HepG2 (cell line): ENCODE data around the gene ITPR1. TPM values are rescaled to one million over a fixed set of nuclear protein-coding genes. Genes with fewer than 3 reads are reported as not detected.

Experiments
- ASH2L ChIP-seq: fragments of 300-600, 200-600 bp; sonication (generic); IDR thresholded peaks from 2 replicates; pipeline ENCODE4 v1.7.0; 2017; ENCODE audit warnings: low read depth, mild to moderate bottlenecking, moderate library complexity, mixed read lengths, low read length; ENCODE audit not compliant: insufficient read length
- CREB1 ChIP-seq, 2 experiments: fragments of 450-650 bp in 1 of 2; IDR thresholded peaks; 2 replicates each; pipeline ENCODE4 v1.6.1; 2016 to 2017; ENCODE audit warnings: control low read depth in 1 of 2, mild to moderate bottlenecking in 1 of 2, missing compliant biosample characterization in 1 of 2, missing genetic modification characterization in 1 of 2
- DMAP1 ChIP-seq: IDR thresholded peaks from 2 replicates; pipeline ENCODE4 v1.6.1; 2016
- DR1 ChIP-seq: sonication (generic); formaldehyde crosslinking; IDR thresholded peaks from 2 replicates; pipeline ENCODE4 v1.8.0; 2021; ENCODE audit warnings: mild to moderate bottlenecking, missing genetic modification reagents, inconsistent platforms
- ELF3 ChIP-seq: IDR thresholded peaks from 2 replicates; pipeline ENCODE4 v1.6.1; 2016; ENCODE audit warnings: missing genetic modification reagents, missing compliant biosample characterization
- ELF4 ChIP-seq: sonication (generic); formaldehyde crosslinking; IDR thresholded peaks from 2 replicates; pipeline ENCODE4 v1.5.0; 2020; ENCODE audit warnings: missing genetic modification reagents, mild to moderate bottlenecking, moderate library complexity, borderline replicate concordance
- HDAC6 ChIP-seq: fragments of 200-600 bp; sonication (generic); IDR thresholded peaks from 2 replicates; pipeline ENCODE4 v1.7.0; 2017; ENCODE audit warnings: mild to moderate bottlenecking, antibody characterized with exemption, low read length, low read depth
- HNF4G ChIP-seq, 2 experiments: sonication (generic) in 1 of 2; formaldehyde crosslinking in 1 of 2; IDR thresholded peaks; 2 replicates each; pipeline versions ENCODE4 v1.4.0 to v1.6.1; 2011 to 2020; ENCODE audit warnings: borderline replicate concordance in 2 of 2, low read depth in 2 of 2, mild to moderate bottlenecking in 2 of 2, low read length in 1 of 2, missing genetic modification reagents in 1 of 2, moderate library complexity in 1 of 2
- IRF2 ChIP-seq: IDR thresholded peaks from 2 replicates; pipeline ENCODE4 v1.6.1; 2018; ENCODE audit warnings: missing genetic modification reagents, missing compliant biosample characterization
- IRX3 ChIP-seq: sonication (generic); formaldehyde crosslinking; IDR thresholded peaks from 2 replicates; pipeline ENCODE4 v1.8.1; 2023; ENCODE audit warnings: mild to moderate bottlenecking, low read depth, missing genetic modification reagents, borderline replicate concordance
- KLF11 ChIP-seq: IDR thresholded peaks from 2 replicates; pipeline ENCODE4 v1.6.1; 2016; ENCODE audit warnings: missing compliant biosample characterization
- NCOA1 ChIP-seq: sonication (generic); formaldehyde crosslinking; IDR thresholded peaks from 2 replicates; pipeline ENCODE4 v1.9.0; 2021; ENCODE audit warnings: missing genetic modification reagents
- NFIC ChIP-seq: IDR thresholded peaks from 2 replicates; pipeline ENCODE4 v1.6.1; 2012; ENCODE audit warnings: mild to moderate bottlenecking, low read length, inconsistent platforms
- NFKB2 ChIP-seq: sonication (generic); formaldehyde crosslinking; IDR thresholded peaks from 2 replicates; pipeline ENCODE4 v1.4.0; 2020; ENCODE audit warnings: missing genetic modification reagents, borderline replicate concordance
- NR2F1 ChIP-seq, 2 experiments: fragments of 450-650 bp in 1 of 2; formaldehyde crosslinking in 1 of 2; IDR thresholded peaks; 2 replicates each; pipeline versions ENCODE4 v1.5.0 to v1.6.1; 2016 to 2020; ENCODE audit warnings: mild to moderate bottlenecking in 1 of 2, missing compliant biosample characterization in 1 of 2, missing genetic modification reagents in 1 of 2, moderate library complexity in 1 of 2
- PAF1 ChIP-seq: IDR thresholded peaks from 2 replicates; pipeline ENCODE4 v1.6.1; 2016; ENCODE audit warnings: missing genetic modification reagents, missing compliant biosample characterization
- RNF2 ChIP-seq: fragments of 450-650 bp; conservative IDR thresholded peaks from 2 replicates; pipeline ENCODE4 v1.6.1; 2016; ENCODE audit warnings: low read depth
- SAFB2 ChIP-seq: sonication (generic); formaldehyde crosslinking; IDR thresholded peaks from 2 replicates; pipeline ENCODE4 v1.5.1; 2020; ENCODE audit warnings: missing genetic modification reagents, low read depth, mild to moderate bottlenecking, borderline replicate concordance
- SAP130 ChIP-seq: IDR thresholded peaks from 2 replicates; pipeline ENCODE4 v1.6.1; 2016; ENCODE audit warnings: low read depth
- THAP11 ChIP-seq: IDR thresholded peaks from 2 replicates; pipeline ENCODE4 v1.6.1; 2016; ENCODE audit warnings: missing biosample characterization, missing genetic modification reagents
- ZNF670 ChIP-seq: sonication (generic); formaldehyde crosslinking; IDR thresholded peaks from 2 replicates; pipeline ENCODE4 v1.8.0; 2022; ENCODE audit warnings: mild to moderate bottlenecking, missing genetic modification reagents, borderline replicate concordance
- ZNF746 ChIP-seq: sonication (generic); formaldehyde crosslinking; IDR thresholded peaks from 2 replicates; pipeline ENCODE4 v1.8.0; 2022; ENCODE audit warnings: mild to moderate bottlenecking, missing genetic modification reagents
- polyA plus RNA-seq, 8 experiments: library from polyadenylated mRNA; depleted of rRNA in 3 of 8; stranded (reverse) in 7 of 8; unstranded in 1 of 8; fragments of >200 nt; fragmentation: Illumina TruSeq in 4 of 8; extraction: Trizol in 4 of 8; gene quantifications; 2 replicates each; pipeline versions ENCODE4 v1.2.1 to v1.2.3, GENCODE V29; 2011 to 2016; ENCODE audit warnings: low read depth in 4 of 8, missing spikeins in 1 of 8, mixed read lengths in 1 of 8; ENCODE audit not compliant: insufficient read depth in 1 of 8
- total RNA-seq, 5 experiments: library from RNA; depleted of rRNA; stranded (reverse); fragments of >200 nt; fragmentation: Illumina TruSeq; extraction: Trizol; gene quantifications; 2 replicates each; pipeline ENCODE4 v1.2.3, GENCODE V29; 2016; ENCODE audit warnings: low read depth in 1 of 5
- TF ChIP-seq, protein P1 (sequence below): sonication (generic); formaldehyde crosslinking; IDR thresholded peaks from 2 replicates; pipeline ENCODE4 v1.5.0; 2020; ENCODE audit warnings: mild to moderate bottlenecking, low read depth, missing genetic modification reagents, borderline replicate concordance
- TF ChIP-seq, protein P2 (sequence below): IDR thresholded peaks from 2 replicates; pipeline ENCODE4 v1.6.1; 2012; ENCODE audit warnings: low read depth, low read length, improper control_type of control experiment
- TF ChIP-seq, protein P3 (sequence below): sonication (generic); formaldehyde crosslinking; conservative IDR thresholded peaks from 2 replicates; pipeline ENCODE4 v1.4.0; 2020; ENCODE audit warnings: mild to moderate bottlenecking, missing genetic modification reagents, moderate library complexity

Gene ITPR1
- total and polyA plus RNA-seq, 2 of the 13 experiments (the other 11 are each of a cell fraction or from before 2014, with no cell fraction given), result 10.0 to 11.4 TPM

DNA sequence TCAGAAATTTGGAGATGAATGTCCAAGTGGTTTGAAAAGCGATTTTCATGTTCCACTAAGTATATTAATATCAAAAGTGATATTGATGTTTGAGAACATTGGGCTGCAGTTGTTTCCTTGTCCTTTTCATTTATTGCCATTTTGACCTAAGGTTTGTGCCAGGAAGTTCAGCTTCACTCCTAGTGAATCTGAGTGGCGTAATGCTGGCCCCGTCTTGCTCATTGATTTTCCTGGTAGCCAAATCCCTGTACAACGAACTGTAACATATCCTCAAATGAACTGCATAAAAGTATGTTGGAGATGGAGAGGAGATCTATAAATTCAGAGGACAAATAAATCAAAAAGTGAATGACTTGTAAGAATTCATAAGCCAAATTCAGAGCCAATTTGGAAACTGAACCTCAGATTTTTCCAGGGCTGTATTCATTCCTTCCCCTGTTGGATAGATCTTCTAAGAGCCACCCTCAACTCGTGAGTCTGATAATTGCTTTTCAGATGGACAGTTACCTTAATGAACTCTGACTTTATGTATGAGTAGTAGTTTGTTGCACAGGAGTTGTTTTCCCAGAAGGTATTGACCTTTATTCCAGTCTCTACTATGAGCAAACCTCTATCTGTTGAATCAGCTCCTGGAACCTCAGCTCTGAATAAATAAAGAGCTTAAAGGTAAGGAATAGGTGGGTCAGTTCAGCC lies 72.8 kb downstream of the ITPR1 start (continued):
- TF ChIP-seq, protein P1, sequence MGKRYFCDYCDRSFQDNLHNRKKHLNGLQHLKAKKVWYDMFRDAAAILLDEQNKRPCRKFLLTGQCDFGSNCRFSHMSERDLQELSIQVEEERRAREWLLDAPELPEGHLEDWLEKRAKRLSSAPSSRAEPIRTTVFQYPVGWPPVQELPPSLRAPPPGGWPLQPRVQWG, result no peak
- TF ChIP-seq NCOA1 (CRISPR knock-in tag) (no peak), IRF2 (no peak), HNF4G (IDR thresholded peaks at IDR 0.05; ENCODE audit: borderline replicate concordance, low read depth, low read length) (peak; percentile 40; the same call in 1 of the 2 replicates), HNF4G (CRISPR knock-in tag; IDR thresholded peaks at IDR 0.05; ENCODE audit: borderline replicate concordance, low read depth) (no peak), IRX3 (no peak), ZNF670 (CRISPR knock-in tag) (0 out of 2 replicates have a peak, but pooled peaks have one; percentile 38), KLF11 (CRISPR knock-in tag) (no peak), THAP11 (CRISPR knock-in tag) (0 out of 2 replicates have a peak, but pooled peaks have one; percentile 15), ZNF746 (no peak), PAF1 (CRISPR knock-in tag) (no peak), SAP130 (peak; percentile 63), NFIC (0 out of 2 replicates have a peak, but pooled peaks have one; percentile 56), ELF4 (no peak), ASH2L (peak; percentile 77), HDAC6 (no peak), SAFB2 (CRISPR knock-in tag) (no peak), RNF2 (no peak), DMAP1 (peak; percentile 48; the same call in 1 of the 2 replicates), NR2F1 (CRISPR knock-in tag; IDR thresholded peaks at IDR 0.05) (peak in 1 of 2 experiments; percentile 7; a peak in 1 of 4 replicates), NFKB2 (no peak), CREB1 (IDR thresholded peaks at IDR 0.05) (no peak), CREB1 (CRISPR knock-in tag; IDR thresholded peaks at IDR 0.05) (peak; percentile 54), ELF3 (CRISPR knock-in tag) (peak; percentile 28; the same call in 1 of the 2 replicates), DR1 (no peak)
- TF ChIP-seq, protein P2, sequence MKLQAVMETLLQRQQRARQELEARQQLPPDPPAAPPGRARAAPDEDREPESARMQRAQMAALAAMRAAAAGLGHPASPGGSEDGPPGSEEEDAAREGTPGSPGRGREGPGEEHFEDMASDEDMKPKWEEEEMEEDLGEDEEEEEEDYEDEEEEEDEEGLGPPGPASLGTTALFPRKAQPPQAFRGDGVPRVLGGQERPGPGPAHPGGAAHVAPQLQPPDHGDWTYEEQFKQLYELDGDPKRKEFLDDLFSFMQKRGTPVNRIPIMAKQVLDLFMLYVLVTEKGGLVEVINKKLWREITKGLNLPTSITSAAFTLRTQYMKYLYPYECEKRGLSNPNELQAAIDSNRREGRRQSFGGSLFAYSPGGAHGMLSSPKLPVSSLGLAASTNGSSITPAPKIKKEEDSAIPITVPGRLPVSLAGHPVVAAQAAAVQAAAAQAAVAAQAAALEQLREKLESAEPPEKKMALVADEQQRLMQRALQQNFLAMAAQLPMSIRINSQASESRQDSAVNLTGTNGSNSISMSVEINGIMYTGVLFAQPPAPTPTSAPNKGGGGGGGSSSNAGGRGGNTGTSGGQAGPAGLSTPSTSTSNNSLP, result peak; percentile 48; the same call in 1 of the 2 replicates
- TF ChIP-seq, protein P3, sequence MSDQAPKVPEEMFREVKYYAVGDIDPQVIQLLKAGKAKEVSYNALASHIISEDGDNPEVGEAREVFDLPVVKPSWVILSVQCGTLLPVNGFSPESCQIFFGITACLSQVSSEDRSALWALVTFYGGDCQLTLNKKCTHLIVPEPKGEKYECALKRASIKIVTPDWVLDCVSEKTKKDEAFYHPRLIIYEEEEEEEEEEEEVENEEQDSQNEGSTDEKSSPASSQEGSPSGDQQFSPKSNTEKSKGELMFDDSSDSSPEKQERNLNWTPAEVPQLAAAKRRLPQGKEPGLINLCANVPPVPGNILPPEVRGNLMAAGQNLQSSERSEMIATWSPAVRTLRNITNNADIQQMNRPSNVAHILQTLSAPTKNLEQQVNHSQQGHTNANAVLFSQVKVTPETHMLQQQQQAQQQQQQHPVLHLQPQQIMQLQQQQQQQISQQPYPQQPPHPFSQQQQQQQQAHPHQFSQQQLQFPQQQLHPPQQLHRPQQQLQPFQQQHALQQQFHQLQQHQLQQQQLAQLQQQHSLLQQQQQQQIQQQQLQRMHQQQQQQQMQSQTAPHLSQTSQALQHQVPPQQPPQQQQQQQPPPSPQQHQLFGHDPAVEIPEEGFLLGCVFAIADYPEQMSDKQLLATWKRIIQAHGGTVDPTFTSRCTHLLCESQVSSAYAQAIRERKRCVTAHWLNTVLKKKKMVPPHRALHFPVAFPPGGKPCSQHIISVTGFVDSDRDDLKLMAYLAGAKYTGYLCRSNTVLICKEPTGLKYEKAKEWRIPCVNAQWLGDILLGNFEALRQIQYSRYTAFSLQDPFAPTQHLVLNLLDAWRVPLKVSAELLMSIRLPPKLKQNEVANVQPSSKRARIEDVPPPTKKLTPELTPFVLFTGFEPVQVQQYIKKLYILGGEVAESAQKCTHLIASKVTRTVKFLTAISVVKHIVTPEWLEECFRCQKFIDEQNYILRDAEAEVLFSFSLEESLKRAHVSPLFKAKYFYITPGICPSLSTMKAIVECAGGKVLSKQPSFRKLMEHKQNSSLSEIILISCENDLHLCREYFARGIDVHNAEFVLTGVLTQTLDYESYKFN (CRISPR knock-in tag), result peak; percentile 81
